Measurements from ENCODE around the gene NAXE. TPM values are rescaled to one million over a fixed set of nuclear protein-coding genes. Genes with fewer than 3 reads are reported as not detected.
"Not testable (repeated sequence)": the region's sequence is repeated elsewhere in the genome, so short reads cannot be mapped to it uniquely, and the experiment has no call there.

Gene NAXE
- total and polyA plus RNA-seq, 7 experiments from 2014 or later: 25.6 to 113 (median 41.8) TPM

- H3K9me3 ChIP-seq (ENCODE audit: control insufficient read depth in 2 of 3, low read length in 3 of 3); ATAC-seq; intact Hi-C loops (cut with micrococcal nuclease); DNase-seq; H3K36me3 Mint-ChIP-seq; H3K36me3 ChIP-seq (ENCODE audit: control insufficient read depth in 2 of 3, insufficient read depth in 3 of 3, low read length in 3 of 3); H3K4me3 Mint-ChIP-seq; H3K4me1 Mint-ChIP-seq; H3K9me3 Mint-ChIP-seq; POLR2A ChIA-PET; H3K27ac ChIP-seq (ENCODE audit: low read depth, low read length); H3K27ac Mint-ChIP-seq; H3K4me1 ChIP-seq (ENCODE audit: control insufficient read depth in 2 of 2, insufficient read depth in 2 of 2, low read length in 2 of 2); H3K4me3 ChIP-seq (ENCODE audit: low read length); H3K27me3 ChIP-seq (ENCODE audit: control insufficient read depth in 2 of 2, insufficient read depth in 2 of 2, low read length in 2 of 2): not testable (repeated sequence)
- CTCF ChIA-PET: interaction anchor here (0.7 to 2.3 kb wide), 4 partner anchors 14 to 264 kb away, joined by 3 to 7 read pairs (median 4); no protein-coding TSS in a partner anchor
- H3K27me3 Mint-ChIP-seq: peaks cover 43 to 77% (median 64%) of the 10 kb centered on the region in 5 donors
Observed at GRCh38 chr1:156631152-156631551, 39.6 kb downstream of the NAXE start.

GRCh38 chr1:156632355-156632754, 40.8 kb downstream of the NAXE start:
- no peak overlapping the region for H3K4me3 ChIP-seq (ENCODE audit: low read length)
- H3K4me1 ChIP-seq (ENCODE audit: control insufficient read depth in 2 of 2, insufficient read depth in 2 of 2, low read length in 2 of 2): no peaks in the 10 kb centered on the region
- H3K4me3 Mint-ChIP-seq: no peak overlapping the region
- peaks cover 43 to 78% (median 65%) of the 10 kb centered on the region in 5 donors for H3K27me3 Mint-ChIP-seq
- no peaks in the 10 kb centered on the region for H3K9me3 Mint-ChIP-seq
- POLR2A ChIA-PET: no interaction called here
- H3K27ac Mint-ChIP-seq: no peak overlapping the region
- DNase-seq (no peak), ATAC-seq (no peak)
- H3K9me3 ChIP-seq (ENCODE audit: control insufficient read depth in 2 of 3, low read length in 3 of 3): no peaks in the 10 kb centered on the region
- peaks cover 0 to 4% (median 0%) of the 10 kb centered on the region in 5 donors for H3K36me3 Mint-ChIP-seq
- CTCF ChIA-PET: interaction anchor here (0.6 to 2.3 kb wide), 2 partner anchors 8 to 12 kb away, joined by 3 to 7 read pairs; no protein-coding TSS in a partner anchor
- H3K4me1 Mint-ChIP-seq: peaks cover 0 to 2% (median 0%) of the 10 kb centered on the region in 7 donors
- intact Hi-C loops (cut with micrococcal nuclease): no loop called here
- no peaks in the 10 kb centered on the region for H3K36me3 ChIP-seq (ENCODE audit: control insufficient read depth in 2 of 3, insufficient read depth in 3 of 3, low read length in 3 of 3)
- no peaks in the 10 kb centered on the region for H3K27me3 ChIP-seq (ENCODE audit: control insufficient read depth in 2 of 2, insufficient read depth in 2 of 2, low read length in 2 of 2)
- H3K27ac ChIP-seq (ENCODE audit: low read depth, low read length): no peak overlapping the region

GRCh38 chr1:156638189-156638985, 46.8 kb downstream of the NAXE start:
- peaks cover 0 to 18% of the 10 kb centered on the region in 2 donors for H3K4me1 ChIP-seq (ENCODE audit: control insufficient read depth in 2 of 2, insufficient read depth in 2 of 2, low read length in 2 of 2)
- H3K27me3 ChIP-seq (ENCODE audit: control insufficient read depth in 2 of 2, insufficient read depth in 2 of 2, low read length in 2 of 2): peaks cover 18 to 22% of the 10 kb centered on the region in 2 donors
- H3K4me1 Mint-ChIP-seq: peaks cover 18 to 24% (median 21%) of the 10 kb centered on the region in 7 donors
- no peaks in the 10 kb centered on the region for H3K9me3 ChIP-seq (ENCODE audit: control insufficient read depth in 2 of 3, low read length in 3 of 3)
- intact Hi-C loops (cut with micrococcal nuclease): no loop called here
- no peaks in the 10 kb centered on the region for H3K36me3 Mint-ChIP-seq
- ChIA-PET CTCF (interaction anchor here (1.7 kb wide), 1 partner anchor 19 kb away, joined by 3 read pairs; no protein-coding TSS in a partner anchor), POLR2A (no interaction called here)
- peaks cover 0 to 2% (median 0%) of the 10 kb centered on the region in 11 donors for H3K9me3 Mint-ChIP-seq
- no peak for ATAC-seq
- peaks cover 69 to 83% (median 76%) of the 10 kb centered on the region in 5 donors for H3K27me3 Mint-ChIP-seq
- DNase-seq: no peak
- H3K4me3 ChIP-seq (ENCODE audit: low read length): no peak overlapping the region
- no peak overlapping the region for H3K27ac ChIP-seq (ENCODE audit: low read depth, low read length)
- no peak overlapping the region for H3K27ac Mint-ChIP-seq
- no peak overlapping the region for H3K4me3 Mint-ChIP-seq
- no peaks in the 10 kb centered on the region for H3K36me3 ChIP-seq (ENCODE audit: control insufficient read depth in 2 of 3, insufficient read depth in 3 of 3, low read length in 3 of 3)

- Histone ChIP-seq H3K4me3 (ENCODE audit: low read length) (no peak overlapping the region), H3K36me3 (ENCODE audit: control insufficient read depth in 2 of 3, insufficient read depth in 3 of 3, low read length in 3 of 3) (no peaks in the 10 kb centered on the region), H3K4me1 (ENCODE audit: control insufficient read depth in 2 of 2, insufficient read depth in 2 of 2, low read length in 2 of 2) (peaks cover 0 to 26% of the 10 kb centered on the region in 2 donors), H3K27ac (ENCODE audit: low read depth, low read length) (no peak overlapping the region), H3K27me3 (ENCODE audit: control insufficient read depth in 2 of 2, insufficient read depth in 2 of 2, low read length in 2 of 2) (peaks cover 18 to 22% of the 10 kb centered on the region in 2 donors), H3K9me3 (ENCODE audit: control insufficient read depth in 2 of 3, low read length in 3 of 3) (no peaks in the 10 kb centered on the region)
- ChIA-PET POLR2A (no interaction called here), CTCF (no interaction called here)
- no peaks in the 10 kb centered on the region for H3K36me3 Mint-ChIP-seq
- peaks cover 0 to 3% (median 0%) of the 10 kb centered on the region in 11 donors for H3K9me3 Mint-ChIP-seq
- no peak overlapping the region for H3K4me3 Mint-ChIP-seq
- intact Hi-C loops (cut with micrococcal nuclease): no loop called here
- ATAC-seq: no peak
- H3K27me3 Mint-ChIP-seq: peaks cover 71 to 84% (median 78%) of the 10 kb centered on the region in 5 donors
- DNase-seq: no peak
- H3K4me1 Mint-ChIP-seq: peaks cover 23 to 32% (median 29%) of the 10 kb centered on the region in 7 donors
- H3K27ac Mint-ChIP-seq: no peak overlapping the region
Observed at GRCh38 chr1:156639601-156640101, 48.1 kb downstream of the NAXE start.

GRCh38 chr1:156640842-156641706, 49.5 kb downstream of the NAXE start:
- H3K27ac Mint-ChIP-seq: no peak overlapping the region

GRCh38 chr1:156641761-156642264, 50.2 kb downstream of the NAXE start, which contains the start of gene BCAN:
TSS of gene BCAN (plus strand) at chr1:156642117. CDS start at chr1:156646055, 3,938 bp downstream.
- ATAC-seq (peak; percentile 31), DNase-seq (no peak)
- Mint-ChIP-seq H3K27me3 (peaks cover 78 to 89% (median 80%) of the 10 kb centered on the region in 5 donors), H3K4me1 (peaks cover 24 to 40% (median 29%) of the 10 kb centered on the region in 7 donors), H3K27ac (no peak within 1 kb of the TSS), H3K36me3 (no peaks in the 10 kb centered on the region), H3K9me3 (peaks cover 0 to 3% (median 0%) of the 10 kb centered on the region in 11 donors), H3K4me3 (peak within 1 kb of the TSS; percentile 63 to 82 (median 74))
- intact Hi-C loops (cut with micrococcal nuclease): loop anchor here (2.0 kb wide), 1 partner anchor 15 kb away; no protein-coding TSS in a partner anchor
- H3K9me3 ChIP-seq (ENCODE audit: control insufficient read depth in 2 of 3, low read length in 3 of 3): no peaks in the 10 kb centered on the region
- no peak within 1 kb of the TSS for H3K4me3 ChIP-seq (ENCODE audit: low read length)
- no peak within 1 kb of the TSS for H3K27ac ChIP-seq (ENCODE audit: low read depth, low read length)
- peaks cover 0 to 26% of the 10 kb centered on the region in 2 donors for H3K4me1 ChIP-seq (ENCODE audit: control insufficient read depth in 2 of 2, insufficient read depth in 2 of 2, low read length in 2 of 2)
- no peaks in the 10 kb centered on the region for H3K36me3 ChIP-seq (ENCODE audit: control insufficient read depth in 2 of 3, insufficient read depth in 3 of 3, low read length in 3 of 3)
- peaks cover 18 to 22% of the 10 kb centered on the region in 2 donors for H3K27me3 ChIP-seq (ENCODE audit: control insufficient read depth in 2 of 2, insufficient read depth in 2 of 2, low read length in 2 of 2)
- ChIA-PET CTCF (interaction anchor here (0.6 kb wide), 1 partner anchor 281 kb away, joined by 3 read pairs; no protein-coding TSS in a partner anchor), POLR2A (interaction anchor here (0.6 to 1.1 kb wide), 3 partner anchors 15 to 66 kb away, joined by 3 to 4 read pairs (median 4); no protein-coding TSS in a partner anchor)

More at GRCh38 chr1:156640842-156641706, 49.5 kb downstream of the NAXE start:
- Mint-ChIP-seq H3K4me3 (peak overlapping the region; percentile 40 to 82 (median 74)), H3K36me3 (no peaks in the 10 kb centered on the region), H3K9me3 (peaks cover 0 to 3% (median 0%) of the 10 kb centered on the region in 11 donors), H3K27me3 (peaks cover 80 to 90% (median 82%) of the 10 kb centered on the region in 5 donors), H3K4me1 (peaks cover 24 to 40% (median 29%) of the 10 kb centered on the region in 7 donors)
- DNase-seq: no peak
- no peak overlapping the region for H3K4me3 ChIP-seq (ENCODE audit: low read length)
- H3K4me1 ChIP-seq (ENCODE audit: control insufficient read depth in 2 of 2, insufficient read depth in 2 of 2, low read length in 2 of 2): peaks cover 0 to 26% of the 10 kb centered on the region in 2 donors
- H3K27ac ChIP-seq (ENCODE audit: low read depth, low read length): no peak overlapping the region
- ATAC-seq: no peak
- no peaks in the 10 kb centered on the region for H3K36me3 ChIP-seq (ENCODE audit: control insufficient read depth in 2 of 3, insufficient read depth in 3 of 3, low read length in 3 of 3)
- ChIA-PET CTCF (no interaction called here), POLR2A (interaction anchor here (0.6 to 1.1 kb wide), 5 partner anchors 16 to 152 kb away, joined by 3 to 4 read pairs (median 4); no protein-coding TSS in a partner anchor)
- peaks cover 18 to 22% of the 10 kb centered on the region in 2 donors for H3K27me3 ChIP-seq (ENCODE audit: control insufficient read depth in 2 of 2, insufficient read depth in 2 of 2, low read length in 2 of 2)
- intact Hi-C loops (cut with micrococcal nuclease): no loop called here
- H3K9me3 ChIP-seq (ENCODE audit: control insufficient read depth in 2 of 3, low read length in 3 of 3): no peaks in the 10 kb centered on the region

Measured in naive thymus-derived CD4-positive, alpha-beta T cell (primary cell).